GM18507 (cell line): ENCODE results near the gene INSIG2.
A peak's percentile ranks its signal among the peaks of the same experiment; 100 is the strongest.

ENCODE experiments used
- DNase-seq: peaks from one replicate; pipeline ENCODE4 v3.0.0; 2011; ENCODE audit warnings: low read depth; ENCODE audit not compliant: insufficient read length; ENCODE audit errors: extremely low spot score
- FAIRE-seq: peaks from 2 replicates; lab custom pipeline; 2011; peaks lifted over from hg19 to GRCh38; lab: Jason Lieb, UNC

INSIG2 gene

GRCh38 chr2:118088051-118089024 lies at the start of gene INSIG2:
Gene INSIG2 (plus strand): TSS chr2:118088471. CDS start chr2:118096557, 8,086 bp downstream.
- DNase-seq, result peak; percentile 89
- peak; percentile 99 for FAIRE-seq

DNA sequence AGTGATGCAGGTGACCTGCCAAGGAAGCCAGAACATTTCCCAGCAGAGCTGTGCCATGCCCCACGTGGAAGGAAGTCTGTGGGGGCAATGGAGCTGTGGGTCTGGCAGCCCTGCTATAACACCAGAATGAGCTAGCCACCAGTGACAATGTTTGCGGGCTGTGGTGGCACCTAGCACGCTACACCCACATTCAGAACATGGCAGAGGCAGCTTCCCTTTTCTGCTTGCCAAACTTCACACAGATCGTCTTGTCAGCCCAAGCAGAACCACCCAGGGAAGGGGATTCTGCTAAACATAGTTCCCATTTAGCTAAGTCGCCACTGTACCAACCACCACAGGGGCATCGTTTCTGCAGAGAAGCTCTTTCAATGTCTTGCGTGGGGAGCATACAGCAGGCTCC lies 47.4 kb upstream of the INSIG2 start:
- DNase-seq, result no peak
- no peak for FAIRE-seq

DNA sequence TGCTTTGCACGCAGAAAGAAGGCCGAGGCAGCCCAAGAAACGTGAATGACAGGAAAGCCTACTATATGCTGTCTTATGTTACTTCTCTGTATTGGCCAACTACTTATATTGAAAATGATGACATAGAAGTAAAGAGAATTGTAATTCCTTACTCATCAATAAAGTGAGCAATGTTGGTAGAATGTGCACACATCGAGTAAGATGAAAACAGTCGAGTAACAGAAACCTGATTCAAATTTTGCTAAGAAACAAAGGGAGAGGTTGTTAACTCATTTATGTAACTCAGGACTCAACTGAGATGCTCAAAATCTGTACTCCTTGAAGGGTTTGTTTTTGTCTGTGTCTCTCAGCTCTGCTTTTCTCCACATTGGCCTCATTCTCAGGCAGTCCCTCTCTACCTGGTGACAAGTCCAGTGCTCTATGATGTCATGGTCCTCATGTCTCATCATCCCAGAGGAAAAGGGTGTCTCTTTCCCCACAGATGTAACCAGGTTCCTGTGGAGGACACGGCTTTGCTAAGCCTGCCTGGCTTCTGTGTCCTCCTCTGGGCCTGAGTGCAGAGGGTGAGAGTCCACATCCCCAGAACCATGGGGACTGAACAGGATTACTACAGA lies 44.1 kb upstream of the INSIG2 start:
- DNase-seq (no peak), FAIRE-seq (no peak)

GRCh38 chr2:118044854-118045253 lies 43.4 kb upstream of the INSIG2 start:
- FAIRE-seq (no peak), DNase-seq (no peak)

DNA sequence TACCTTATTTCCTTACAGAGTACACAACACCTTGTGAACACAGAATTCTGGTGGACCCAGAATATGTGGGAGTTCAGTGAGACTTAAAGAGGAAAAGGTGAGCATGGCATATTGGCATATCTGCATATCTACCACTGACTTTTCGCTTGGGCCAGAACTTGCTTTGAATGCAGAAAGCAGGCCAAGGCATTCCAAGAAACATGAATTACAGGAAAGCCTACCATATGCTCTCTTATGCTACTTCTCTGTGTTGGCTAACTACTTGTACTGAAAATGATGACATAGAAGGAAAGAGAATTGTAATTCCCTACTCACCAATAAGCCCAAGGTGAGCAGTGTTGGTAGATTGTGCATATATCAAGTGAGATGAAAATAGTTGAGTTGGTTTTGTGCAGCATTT lies 43.0 kb upstream of the INSIG2 start:
- FAIRE-seq, result no peak
- DNase-seq, result no peak

GRCh38 chr2:118046634-118047210 lies 41.5 kb upstream of the INSIG2 start:
- DNase-seq, result peak; percentile 9
- FAIRE-seq, result peak; percentile 81

- FAIRE-seq, result no peak
Measured at GRCh38 chr2:118047380-118047826, 40.9 kb upstream of the INSIG2 start.

DNA sequence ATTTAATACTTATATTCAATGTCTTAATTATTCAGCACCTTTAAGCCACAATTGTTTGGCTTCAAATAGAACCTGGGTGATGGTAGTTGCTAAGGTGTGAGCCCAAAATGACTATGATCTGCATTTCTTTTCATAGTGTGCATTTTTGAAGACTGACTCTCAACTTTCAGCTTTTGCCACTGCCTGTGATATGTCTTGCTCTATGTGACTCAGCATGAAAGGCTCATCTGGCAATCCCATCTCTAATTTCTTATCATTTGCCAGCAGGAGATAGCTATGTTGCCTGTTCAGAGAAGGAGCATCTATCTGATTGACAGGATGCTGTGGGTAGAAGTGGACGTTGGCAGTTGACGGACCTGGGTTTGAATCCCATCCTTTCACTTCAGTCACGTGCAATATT lies 39.9 kb upstream of the INSIG2 start:
- DNase-seq (no peak), FAIRE-seq (no peak)

More at GRCh38 chr2:118047380-118047826, 40.9 kb upstream of the INSIG2 start:
- no peak for DNase-seq

DNA sequence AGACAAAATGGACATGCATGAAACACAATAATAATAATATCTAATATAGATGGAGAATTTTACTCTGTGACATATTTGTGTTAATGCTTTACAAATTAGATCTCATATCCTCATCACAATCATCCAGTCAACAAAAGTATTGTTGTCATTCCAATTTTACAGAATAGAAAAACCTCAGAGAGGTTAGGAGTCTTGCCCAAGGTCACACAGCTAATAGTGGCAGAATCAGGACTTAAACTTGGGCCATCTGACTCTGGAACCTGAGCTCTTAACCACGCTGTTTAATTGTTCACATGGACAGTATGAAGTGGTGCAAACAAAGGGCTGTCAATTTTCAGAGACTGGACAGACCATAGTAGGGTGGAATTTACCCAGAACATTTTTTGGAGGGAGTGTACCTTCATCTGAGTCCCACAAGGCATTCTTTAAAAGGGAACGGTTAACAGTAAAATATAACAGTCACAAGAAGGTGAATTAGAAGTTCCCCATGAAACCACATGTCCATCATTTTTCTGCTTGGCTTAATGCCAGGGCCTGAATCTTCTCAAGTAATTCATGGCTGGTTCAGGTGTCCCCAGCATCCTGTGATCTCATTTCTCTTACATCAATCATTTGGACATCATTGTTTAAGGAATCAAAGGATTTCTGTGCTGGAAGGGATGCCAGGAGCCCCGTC lies 39.0 kb upstream of the INSIG2 start:
- no peak for DNase-seq
- peak; percentile 64 for FAIRE-seq

GRCh38 chr2:118049816-118050140 lies 38.5 kb upstream of the INSIG2 start:
- DNase-seq (no peak), FAIRE-seq (peak; percentile 64)

GRCh38 chr2:118050386-118050785 lies 37.9 kb upstream of the INSIG2 start:
- DNase-seq (no peak), FAIRE-seq (no peak)

- FAIRE-seq, result no peak
- no peak for DNase-seq
Measured at GRCh38 chr2:118050974-118051373, 37.3 kb upstream of the INSIG2 start.

DNA sequence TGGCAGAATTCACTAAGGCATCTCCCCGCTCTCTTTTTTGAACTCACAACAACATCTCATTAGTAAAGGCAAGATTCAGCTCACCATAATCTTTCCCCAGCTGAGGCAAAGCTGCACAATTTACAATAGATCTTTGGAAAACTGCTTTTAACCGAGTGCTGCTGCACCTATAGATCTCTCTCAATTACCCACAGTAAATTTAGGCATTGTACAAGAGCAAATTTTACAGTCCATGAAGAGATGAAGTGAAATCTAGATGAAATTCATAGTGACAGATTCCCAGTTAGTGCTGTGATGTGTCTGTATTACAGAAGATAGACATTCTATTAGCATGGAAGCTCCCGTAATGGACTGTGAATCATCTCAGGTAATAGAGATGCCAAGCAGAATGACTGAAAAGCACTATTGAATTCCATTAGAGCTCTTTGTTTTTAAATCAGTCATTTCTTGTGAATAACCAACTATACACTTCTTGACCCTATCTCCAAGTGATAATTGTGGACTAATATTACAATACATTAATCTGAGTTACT lies 36.4 kb upstream of the INSIG2 start:
- FAIRE-seq (no peak), DNase-seq (no peak)

DNA sequence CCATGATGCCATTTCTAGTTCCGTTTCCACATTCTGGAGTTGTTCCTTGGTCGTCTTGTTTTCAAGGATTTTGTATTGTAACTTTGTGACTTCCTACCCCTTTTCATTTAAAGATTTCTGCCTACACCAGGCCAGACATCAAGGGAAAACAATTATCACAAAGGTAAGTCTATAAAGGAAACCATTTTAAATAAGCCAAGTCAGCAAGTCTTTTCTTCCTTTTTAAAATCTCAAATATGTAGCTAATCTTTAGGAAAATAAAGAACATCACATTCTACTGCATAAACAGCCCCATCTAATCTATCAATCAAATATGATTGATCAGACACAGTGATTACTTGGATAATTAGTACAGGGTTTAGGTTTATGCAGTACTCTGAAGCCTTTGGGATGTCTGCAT lies 35.8 kb upstream of the INSIG2 start:
- DNase-seq (no peak), FAIRE-seq (no peak)

- DNase-seq (no peak), FAIRE-seq (no peak)
Measured at GRCh38 chr2:118053681-118054080, 34.6 kb upstream of the INSIG2 start.

DNA sequence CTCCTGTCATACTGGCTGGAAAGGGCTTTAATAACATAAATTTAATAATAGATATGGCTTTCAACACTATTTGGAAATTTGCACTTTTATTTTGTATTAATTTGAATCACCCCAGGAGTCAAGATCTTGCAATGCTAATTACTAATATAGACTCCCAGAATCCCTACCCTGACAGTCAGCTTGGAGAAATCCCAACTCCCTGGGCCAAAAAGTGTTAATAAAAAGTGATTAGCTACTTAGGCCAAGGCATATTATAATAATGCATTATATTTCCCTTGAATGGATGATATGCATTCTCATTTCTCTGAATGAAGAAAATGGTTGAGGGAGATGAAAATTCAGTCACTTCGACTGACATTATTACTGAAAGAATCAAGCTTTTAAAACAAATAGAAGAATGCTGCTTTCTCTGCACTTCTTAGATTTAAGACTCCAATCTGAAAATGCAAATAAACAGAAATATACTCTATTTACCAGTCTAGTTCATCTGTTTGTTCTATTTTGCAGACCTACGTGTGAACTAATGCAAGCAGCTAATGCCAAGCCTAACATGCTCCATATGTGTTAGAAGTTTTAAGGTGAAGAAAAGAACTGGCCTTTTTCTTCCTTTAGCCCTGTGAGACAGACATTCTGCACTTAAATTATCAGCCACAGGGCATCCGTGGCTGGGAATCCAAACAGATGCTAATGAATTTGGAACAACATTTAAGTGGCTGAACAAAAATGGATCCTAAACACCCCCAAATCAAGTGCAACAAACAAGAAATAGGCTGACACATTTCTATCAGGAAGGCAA lies 33.9 kb upstream of the INSIG2 start:
- no peak for FAIRE-seq
- no peak for DNase-seq

DNA sequence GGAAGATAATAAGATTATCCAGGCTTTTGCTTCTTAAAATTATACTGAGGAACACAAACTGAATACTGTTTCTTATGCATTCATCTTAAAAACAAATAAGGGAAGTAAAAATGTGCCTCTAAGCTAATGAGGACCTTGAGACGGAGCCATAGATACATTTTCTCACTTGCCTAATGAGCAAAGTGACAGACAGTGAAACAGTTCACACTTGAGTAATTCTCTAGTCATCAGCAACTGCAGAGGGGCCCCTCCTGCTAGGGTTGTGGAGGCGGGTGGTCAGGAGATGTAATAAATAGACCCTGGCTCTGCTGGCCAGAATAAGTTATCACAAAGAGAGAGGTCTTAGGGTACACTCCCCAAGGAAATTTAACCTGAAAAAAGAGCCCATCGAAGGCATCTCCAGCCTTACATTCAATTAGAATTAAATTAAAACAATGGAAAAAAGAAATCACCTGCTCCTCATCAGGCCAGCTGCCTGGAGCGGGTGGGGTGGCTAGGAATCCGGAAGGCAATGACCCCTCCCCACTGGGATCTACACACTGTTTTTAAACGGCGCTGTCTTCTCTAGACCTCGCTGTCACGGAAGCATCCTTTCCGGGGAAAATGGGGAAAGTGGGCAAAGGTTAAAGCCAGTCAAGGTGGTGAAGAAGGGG lies 32.6 kb upstream of the INSIG2 start:
- peak; percentile 96 for FAIRE-seq
- no peak for DNase-seq

- DNase-seq (peak; percentile 5), FAIRE-seq (no peak)
Measured at GRCh38 chr2:118056165-118056534, 32.1 kb upstream of the INSIG2 start.

DNA sequence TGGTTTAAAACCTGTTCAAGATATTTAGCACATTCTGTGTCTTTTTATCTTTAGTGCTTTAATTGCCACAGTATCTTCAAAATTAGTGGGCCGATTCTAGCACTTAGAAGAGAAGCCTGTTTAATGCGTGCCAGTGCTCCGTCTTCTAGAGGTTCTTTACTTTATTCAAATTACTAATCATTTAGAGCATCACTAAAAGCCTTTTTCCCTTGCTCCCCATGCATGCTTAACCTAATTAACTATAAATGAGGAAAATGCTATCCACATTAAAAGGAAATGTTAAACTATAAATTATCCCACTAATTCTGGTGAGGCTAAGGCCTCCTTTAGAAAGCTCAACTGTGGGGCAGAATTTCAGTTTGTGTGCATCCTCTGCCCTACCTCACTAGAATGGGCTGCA lies 31.5 kb upstream of the INSIG2 start:
- FAIRE-seq, result no peak
- no peak for DNase-seq
